GM12864 (cell line): ENCODE data around the gene DNER.

Experiments
- DNase-seq: peaks from one replicate; pipeline ENCODE4 v3.0.0-alpha.2; 2011; ENCODE audit warnings: low read depth
- H3K4me3 ChIP-seq: 2 replicates; pipeline ENCODE4 v1.5.1; 2011; ENCODE audit warnings: mild to moderate bottlenecking, low read depth, low read length, control low read depth
- CTCF ChIP-seq: IDR thresholded peaks from 2 replicates; pipeline ENCODE4 v1.5.1; 2011; ENCODE audit warnings: low read depth, mild to moderate bottlenecking, moderate library complexity, low read length, control low read depth, inconsistent platforms; ENCODE audit errors: missing control alignments

Gene DNER

DNA sequence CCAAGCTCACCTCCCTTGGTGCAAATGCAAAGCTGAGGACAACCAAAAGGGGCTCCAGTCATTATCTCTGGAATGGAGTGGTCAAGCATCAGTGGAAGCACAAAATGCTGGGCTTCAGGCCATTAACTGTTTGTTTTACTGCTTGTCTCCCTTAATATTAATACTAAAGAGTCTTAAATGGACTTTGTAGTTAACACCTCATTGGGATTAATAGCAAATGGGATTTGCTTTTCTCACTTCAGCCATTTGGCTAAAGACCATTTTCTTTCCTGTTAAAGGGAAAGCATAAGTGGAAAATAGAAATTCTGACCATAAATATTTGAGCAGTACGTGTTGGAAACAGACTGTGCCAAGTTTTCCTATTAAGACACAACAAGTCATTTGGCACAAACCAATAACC is 154.4 kb downstream of the DNER start:
- no peak for DNase-seq
- no peak overlapping the region for H3K4me3 ChIP-seq
- TF ChIP-seq CTCF, result no peak

GRCh38 chr2:229553091-229553490 is 161.3 kb downstream of the DNER start:
- TF ChIP-seq CTCF, result no peak
- no peak overlapping the region for H3K4me3 ChIP-seq

DNA sequence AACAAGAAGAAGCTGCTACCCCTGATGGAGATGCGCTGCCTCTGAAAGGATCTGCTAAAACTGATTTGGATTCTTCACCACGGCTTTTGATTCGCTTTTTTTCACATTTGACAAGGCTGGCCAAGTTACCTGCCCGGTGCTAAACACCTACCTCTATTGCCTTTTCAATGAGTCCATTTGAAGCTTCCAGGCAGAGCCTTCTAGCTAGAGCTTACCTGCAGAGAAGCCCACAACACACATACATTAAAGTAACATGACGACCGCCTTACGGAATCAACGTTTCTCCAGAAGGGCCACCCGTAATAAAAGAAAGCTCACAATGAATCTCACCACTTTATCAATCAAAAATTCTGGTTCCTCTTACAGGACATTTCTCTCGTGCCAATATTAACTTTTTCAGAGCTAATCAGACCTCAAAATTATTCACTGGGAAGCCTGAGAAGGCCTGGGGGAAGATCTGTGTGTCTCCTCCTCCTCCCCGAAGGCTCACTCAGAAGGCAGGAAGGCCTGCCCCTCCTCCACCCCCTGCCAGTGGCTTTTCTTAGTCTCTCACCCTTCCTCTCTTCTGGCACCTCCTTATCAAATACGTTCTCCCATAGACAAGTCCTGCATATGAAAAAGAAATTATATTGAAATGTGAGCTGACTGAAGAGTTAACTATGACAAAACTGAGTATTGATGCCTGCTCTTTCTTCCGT is 171.0 kb downstream of the DNER start:
- H3K4me3 ChIP-seq, result no peak overlapping the region
- no peak for TF ChIP-seq CTCF
- no peak for DNase-seq

More at GRCh38 chr2:229553091-229553490, 161.3 kb downstream of the DNER start:
- DNase-seq, result no peak

- DNase-seq, result no peak
- no peak for TF ChIP-seq CTCF
Observed at GRCh38 chr2:229539628-229540027, 174.7 kb downstream of the DNER start.

GRCh38 chr2:229531594-229531993 is 182.8 kb downstream of the DNER start:
- no peak overlapping the region for H3K4me3 ChIP-seq
- DNase-seq, result no peak
- TF ChIP-seq CTCF, result no peak

More at GRCh38 chr2:229539628-229540027, 174.7 kb downstream of the DNER start:
- no peak overlapping the region for H3K4me3 ChIP-seq

GRCh38 chr2:229530434-229530833 is 183.9 kb downstream of the DNER start:
- TF ChIP-seq CTCF, result no peak
- DNase-seq, result no peak
- H3K4me3 ChIP-seq, result no peak overlapping the region

- DNase-seq, result no peak
- TF ChIP-seq CTCF, result no peak
- H3K4me3 ChIP-seq, result no peak overlapping the region
Observed at GRCh38 chr2:229528846-229529245, 185.5 kb downstream of the DNER start.
